22Rv1 (cell line): ENCODE results near the gene HIPK2.

Experiments
- ZFX ChIP-seq: fragments of 450-650 bp; IDR thresholded peaks from 2 replicates; pipeline ENCODE4 v1.6.1; 2017; ENCODE audit warnings: antibody characterized with exemption, borderline replicate concordance
- TF ChIP-seq, protein P1 (sequence below): fragments of 450-650 bp; IDR thresholded peaks from 2 replicates; pipeline ENCODE4 v1.5.1; 2017; ENCODE audit warnings: mild to moderate bottlenecking

DNA sequence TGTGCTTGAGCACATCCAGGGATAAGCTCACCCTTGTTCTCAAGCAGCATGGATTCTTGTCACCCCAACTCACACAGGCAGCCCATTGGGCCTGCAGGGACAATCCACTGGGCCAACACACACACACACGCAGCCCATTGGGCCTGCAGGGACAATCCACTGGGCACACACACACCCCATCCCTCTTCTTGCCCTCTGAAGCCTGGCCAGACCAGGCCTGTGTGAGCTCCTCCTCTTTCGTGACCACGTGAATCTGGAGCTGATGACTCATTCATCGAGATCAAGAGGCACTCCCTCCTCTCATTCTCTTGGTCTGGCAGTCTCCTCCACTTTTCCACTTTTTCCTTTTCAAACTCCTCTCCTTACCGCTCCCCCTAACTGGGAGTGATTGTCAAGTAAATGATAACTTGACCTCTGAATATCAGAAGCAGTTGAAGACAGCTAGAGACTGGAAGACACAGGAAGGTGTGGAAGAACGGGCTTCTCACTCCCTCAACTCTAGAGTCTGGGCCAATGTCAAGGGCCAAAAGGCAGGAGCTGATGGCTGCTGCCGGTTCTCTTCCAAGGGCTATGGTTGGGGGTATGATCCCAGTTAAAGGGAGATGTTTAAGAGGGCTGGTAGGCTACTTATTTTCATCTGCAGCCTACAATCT lies 89.7 kb downstream of the HIPK2 start:
- TF ChIP-seq, protein P1, sequence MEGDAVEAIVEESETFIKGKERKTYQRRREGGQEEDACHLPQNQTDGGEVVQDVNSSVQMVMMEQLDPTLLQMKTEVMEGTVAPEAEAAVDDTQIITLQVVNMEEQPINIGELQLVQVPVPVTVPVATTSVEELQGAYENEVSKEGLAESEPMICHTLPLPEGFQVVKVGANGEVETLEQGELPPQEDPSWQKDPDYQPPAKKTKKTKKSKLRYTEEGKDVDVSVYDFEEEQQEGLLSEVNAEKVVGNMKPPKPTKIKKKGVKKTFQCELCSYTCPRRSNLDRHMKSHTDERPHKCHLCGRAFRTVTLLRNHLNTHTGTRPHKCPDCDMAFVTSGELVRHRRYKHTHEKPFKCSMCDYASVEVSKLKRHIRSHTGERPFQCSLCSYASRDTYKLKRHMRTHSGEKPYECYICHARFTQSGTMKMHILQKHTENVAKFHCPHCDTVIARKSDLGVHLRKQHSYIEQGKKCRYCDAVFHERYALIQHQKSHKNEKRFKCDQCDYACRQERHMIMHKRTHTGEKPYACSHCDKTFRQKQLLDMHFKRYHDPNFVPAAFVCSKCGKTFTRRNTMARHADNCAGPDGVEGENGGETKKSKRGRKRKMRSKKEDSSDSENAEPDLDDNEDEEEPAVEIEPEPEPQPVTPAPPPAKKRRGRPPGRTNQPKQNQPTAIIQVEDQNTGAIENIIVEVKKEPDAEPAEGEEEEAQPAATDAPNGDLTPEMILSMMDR, result no peak
- TF ChIP-seq ZFX, result no peak
